GM13976 (cell line): Measurements from ENCODE around the gene SLX4.

Experiments
- DNase-seq: peaks from one replicate; pipeline ENCODE4 v3.0.0; 2012; ENCODE audit warnings: low spot score
- CTCF ChIP-seq: IDR thresholded peaks from 2 replicates; pipeline ENCODE4 v1.5.1; 2012; ENCODE audit warnings: borderline replicate concordance, mild to moderate bottlenecking; ENCODE audit not compliant: insufficient read depth; ENCODE audit errors: extremely low read depth, missing control alignments, control extremely low read depth
- in situ Hi-C: fragments of 300-500 bp; cut with MboI; formaldehyde crosslinking; loops from one replicate; pipeline ENCODE4 v1.12.0; 2022; ENCODE audit warnings: low sequenced_read_pairs, mixed read lengths, inconsistent platforms; ENCODE audit not compliant: unreplicated experiment

The SLX4 gene

DNA sequence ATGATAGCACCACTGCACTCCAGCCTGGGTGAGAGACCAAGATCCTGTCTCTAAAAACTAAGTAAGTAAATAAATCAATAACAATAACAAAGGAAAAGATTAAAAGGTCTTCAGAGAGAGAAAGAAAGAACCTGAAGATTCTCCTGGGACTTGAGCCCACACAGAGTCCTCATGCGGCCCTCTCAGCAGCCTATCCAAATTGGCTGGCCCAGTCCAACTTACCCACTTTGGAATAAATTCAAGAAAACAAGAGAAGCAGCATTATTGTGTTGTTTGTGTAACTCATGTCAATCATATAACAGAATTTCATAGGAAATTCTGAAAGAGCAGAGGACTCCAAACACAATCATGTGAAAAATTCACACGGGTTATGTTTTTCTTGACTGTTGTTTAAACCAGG is 3.8 kb downstream of the SLX4 start:
- DNase-seq, result no peak
- in situ Hi-C loops, result no loop called here
- no peak for TF ChIP-seq CTCF

GRCh38 chr16:3607161-3607560 is 4.2 kb downstream of the SLX4 start:
- TF ChIP-seq CTCF, result no peak
- in situ Hi-C loops, result no loop called here
- DNase-seq, result no peak

- in situ Hi-C loops, result no loop called here
- no peak for DNase-seq
- no peak for TF ChIP-seq CTCF
Observed at GRCh38 chr16:3606441-3606840, 5.0 kb downstream of the SLX4 start.

GRCh38 chr16:3602320-3602653 is 9.1 kb downstream of the SLX4 start:
- DNase-seq, result no peak
- in situ Hi-C loops, result no loop called here

GRCh38 chr16:3601614-3602319 is 9.6 kb downstream of the SLX4 start:
- TF ChIP-seq CTCF, result no peak
- in situ Hi-C loops, result no loop called here
- DNase-seq, result no peak

More at GRCh38 chr16:3602320-3602653, 9.1 kb downstream of the SLX4 start:
- TF ChIP-seq CTCF, result no peak

DNA sequence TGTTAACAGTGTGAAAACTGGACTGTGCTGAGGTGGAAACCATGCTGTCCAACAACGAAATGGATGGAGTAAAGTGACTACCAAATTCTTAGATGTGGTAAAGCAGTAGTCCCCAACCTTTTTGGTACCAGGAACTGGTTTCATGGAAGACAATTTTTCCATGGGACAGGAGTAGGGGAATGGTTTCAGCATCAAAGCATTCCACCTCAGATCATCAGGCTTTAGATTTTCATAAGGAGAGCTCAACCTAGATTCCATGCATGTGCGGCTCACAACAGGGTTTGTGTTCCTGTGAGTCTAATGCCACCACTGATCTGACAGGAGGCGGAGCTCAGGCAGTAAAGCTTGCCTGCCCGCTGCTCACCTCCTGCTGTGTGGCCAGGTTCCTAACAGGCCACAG is 11.5 kb downstream of the SLX4 start:
- no peak for DNase-seq
- no peak for TF ChIP-seq CTCF
- in situ Hi-C loops, result loop anchor here (10.0 kb wide), 1 partner anchor 55 kb away; the partner anchor contains the start of gene DNASE1
